D721Med (cell line): ENCODE measurements around the gene ZBTB40.

ENCODE experiments used
- DNase-seq: peaks from one replicate; pipeline ENCODE4 v3.0.0; 2011; ENCODE audit warnings: low spot score; ENCODE audit not compliant: insufficient read length
- FAIRE-seq: peaks from 2 replicates; lab custom pipeline; 2011; peaks lifted over from hg19 to GRCh38; lab: Jason Lieb, UNC
- CTCF ChIP-seq: IDR thresholded peaks from 2 replicates; pipeline ENCODE4 v1.5.1; 2012; ENCODE audit warnings: mild to moderate bottlenecking, control low read depth; ENCODE audit not compliant: insufficient read depth; ENCODE audit errors: missing control alignments

The ZBTB40 gene

GRCh38 chr1:22443332-22443731 lies 8.3 kb upstream of the ZBTB40 start:
- FAIRE-seq (no peak), DNase-seq (no peak)
- no peak for TF ChIP-seq CTCF

DNA sequence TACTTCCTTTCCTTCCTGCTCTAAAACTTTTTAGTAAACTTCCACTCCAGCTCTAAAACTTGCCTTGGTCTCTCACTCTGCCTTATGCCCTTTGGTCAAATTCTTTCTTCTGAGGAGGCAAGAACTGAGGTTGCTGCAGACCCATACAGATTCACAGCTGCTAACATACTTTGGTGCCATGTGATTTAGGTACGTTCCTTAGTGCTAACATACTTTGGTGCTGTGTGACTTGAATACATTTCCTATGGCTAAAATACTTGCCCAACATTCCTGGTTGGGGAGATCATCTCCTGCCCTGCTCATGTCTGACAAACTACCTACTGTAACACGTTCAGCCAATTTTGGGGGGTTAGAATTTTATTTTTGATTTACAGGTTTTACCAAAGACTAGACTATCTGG lies 6.8 kb upstream of the ZBTB40 start:
- DNase-seq, result no peak
- no peak for TF ChIP-seq CTCF
- FAIRE-seq, result no peak

DNA sequence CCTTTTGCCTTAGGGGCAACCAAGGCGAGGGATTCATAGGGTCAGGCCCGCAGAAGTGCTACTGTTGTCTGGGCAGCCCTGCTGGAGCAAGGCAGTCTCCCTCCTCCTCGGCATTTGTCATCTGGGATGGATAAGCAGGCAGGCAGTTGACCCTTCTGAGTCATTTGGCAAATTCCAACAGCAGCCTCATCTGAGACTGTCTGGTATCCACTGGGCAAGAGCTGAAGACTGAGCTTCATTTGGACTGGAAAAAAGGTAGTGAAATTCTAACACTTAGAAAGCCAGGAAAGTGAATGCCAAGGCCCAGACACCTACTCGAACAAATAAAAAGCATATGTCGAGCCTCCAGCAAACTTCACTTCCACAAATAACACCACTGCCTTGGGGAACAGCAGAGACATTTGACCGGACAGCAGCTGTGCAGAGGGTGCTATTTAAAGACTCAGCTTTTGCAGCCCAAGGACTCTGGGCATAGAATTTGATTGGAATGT lies 4.0 kb upstream of the ZBTB40 start:
- TF ChIP-seq CTCF, result no peak
- DNase-seq, result no peak
- no peak for FAIRE-seq

- FAIRE-seq (no peak), DNase-seq (no peak)
- TF ChIP-seq CTCF, result no peak
These were observed 2.0 kb upstream of the ZBTB40 start for GRCh38 chr1:22449636-22450035.

- FAIRE-seq (no peak), DNase-seq (no peak)
These were observed 1.2 kb upstream of the ZBTB40 start for GRCh38 chr1:22450351-22451021.

DNA sequence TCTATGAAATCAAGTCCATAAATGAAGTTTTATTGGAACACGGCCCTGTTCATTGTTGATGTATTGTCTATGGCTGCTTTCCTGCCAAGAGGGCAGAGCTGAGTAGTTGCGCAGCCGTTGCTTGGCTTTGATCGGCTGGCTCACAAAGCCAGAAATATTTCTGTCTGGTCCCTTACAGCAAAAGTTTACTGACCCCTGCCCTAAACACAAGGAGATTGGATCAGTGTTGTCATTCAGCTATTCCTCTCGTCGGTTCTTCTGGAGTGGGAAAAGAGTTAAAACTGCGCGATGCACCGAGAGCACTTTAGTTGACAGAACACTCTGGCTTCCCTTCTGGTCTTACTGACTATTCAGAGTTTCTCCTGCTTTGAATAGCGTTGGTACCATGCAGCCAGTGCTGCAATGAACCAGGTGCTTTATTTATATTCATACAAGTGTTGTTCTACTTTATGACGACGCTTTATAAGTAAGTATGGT lies 868 bp downstream of the ZBTB40 start:
- TF ChIP-seq CTCF, result no peak
- DNase-seq (no peak), FAIRE-seq (no peak)

More at GRCh38 chr1:22450351-22451021, 1.2 kb upstream of the ZBTB40 start:
- TF ChIP-seq CTCF, result no peak

- TF ChIP-seq CTCF, result no peak
These were observed 1.5 kb downstream of the ZBTB40 start for GRCh38 chr1:22453181-22453580.

More at GRCh38 chr1:22453181-22453580, 1.5 kb downstream of the ZBTB40 start:
- no peak for FAIRE-seq
- DNase-seq, result no peak
